Adrenal gland (tissue), 12 donors: ENCODE data around the gene ZNF311. TPM values are rescaled to one million over a fixed set of nuclear protein-coding genes. Genes with fewer than 3 reads are reported as not detected.
A peak's percentile ranks its signal among the peaks of the same experiment; 100 is the strongest.
"Not testable (repeated sequence)": the region's sequence is repeated elsewhere in the genome, so short reads cannot be mapped to it uniquely, and the experiment has no call there.

Experiments
- DNase-seq, 7 donors: peaks; one replicate each; pipeline ENCODE4 v3.0.0-alpha.2; 2019 to 2020
- H3K27ac ChIP-seq, 5 donors: fragments of 200-600 bp; sonication (generic) in 4 of 5; 1 replicate in 3 of 5; 2 replicates in 2 of 5; pipeline versions ENCODE4 v1.5.1 to v1.8.0; 2016 to 2020; ENCODE audit warnings: mild to moderate bottlenecking in 1 of 5
- H3K27me3 ChIP-seq: fragments of 200-600 bp; 2 replicates; pipeline ENCODE4 v1.8.0; 2021
- H3K36me3 ChIP-seq, 2 donors: fragments of 200-600 bp; replicated peaks in 1 of 2; 1 replicate in 1 of 2; 2 replicates in 1 of 2; pipeline versions ENCODE4 v1.5.1 to v1.8.0; 2018 to 2022
- H3K4me1 ChIP-seq, 2 donors: fragments of 200-600 bp; replicated peaks in 1 of 2; 1 replicate in 1 of 2; 2 replicates in 1 of 2; pipeline versions ENCODE4 v1.5.1 to v1.8.0; 2018 to 2021
- H3K4me3 ChIP-seq, 4 donors: fragments of 200-600 bp; sonication (generic) in 3 of 4; one replicate each; pipeline ENCODE4 v1.5.1; 2016 to 2018
- H3K9me3 ChIP-seq, 3 donors: fragments of 200-600 bp; sonication (generic) in 1 of 3; replicated peaks in 1 of 3; 1 replicate in 2 of 3; 2 replicates in 1 of 3; pipeline versions ENCODE4 v1.5.1 to v1.8.0; 2016 to 2021
- POLR2A ChIP-seq, 2 donors: fragments of 450-650 bp; IDR thresholded peaks; one replicate each; pipeline ENCODE4 v1.6.1; 2017; ENCODE audit warnings: antibody characterized with exemption in 2 of 2, mild to moderate bottlenecking in 2 of 2, moderate library complexity in 1 of 2
- WGBS, 4 donors: extraction: QIAGEN DNeasy Blood & Tissue Kit in 2 of 4; methylation state at CpG; one replicate each; pipeline versions ENCODE4 v1.1.5 to v1.1.7; 2013 to 2017; 5-methylcytosine and 5-hydroxymethylcytosine counted together
- intact Hi-C, 2 donors: fragments of 100-400 bp; cut with DNase I; formaldehyde crosslinking; loops; one replicate each; pipeline versions ENCODE4 v1.14.1 to v1.15.0; 2022 to 2023
- polyA plus RNA-seq, 3 donors: library from polyadenylated mRNA; stranded (reverse); fragments of 200-250 nt in 2 of 3; fragments of 350-450 nt in 1 of 3; fragmentation: Illumina TruSeq in 1 of 3; extraction: RNeasy Lipid Tissue Mini Kit (QIAGEN cat#74804) in 1 of 3; gene quantifications; one replicate each; pipeline ENCODE4 v1.2.3, GENCODE V29; 2013 to 2014
- total RNA-seq, 9 donors: library from RNA; depleted of rRNA in 4 of 9; stranded (reverse); fragments of >200 nt in 4 of 9; fragments of 120-200 nt in 1 of 9; fragmentation: NEBNext Ultra II Directional in 1 of 9; extraction: Animal tissue kit (Norgen Biotek cat#: 25700) in 1 of 9; gene quantifications; one replicate each; pipeline versions ENCODE4 v1.1.0 to v1.2.4, GENCODE V29; 2013 to 2023
- TF ChIP-seq, protein P1 (sequence below), 6 experiments: fragments of 450-650 bp in 4 of 6; fragments of 200-600 bp in 2 of 6; sonication (generic) in 1 of 6; IDR thresholded peaks; 1 replicate in 5 of 6; 2 replicates in 1 of 6; pipeline versions ENCODE4 v1.5.1 to v1.8.0; 2016 to 2021; ENCODE audit warnings: antibody characterized with exemption in 6 of 6, mild to moderate bottlenecking in 2 of 6, moderate library complexity in 1 of 6
- donor health status: healthy with polysubstance abuse.
- donor health status: Bipolar disorder and iron deficiency.
- donor health status: DM: yes; HTN: yes; CAD: no.
- donor health status: DM: no; HTN: no; CAD: no.
- donor health status: DM: no; HTN: no; CAD: no.
- donor health status: DM: yes; HTN: yes; CAD: no.

Gene ZNF311
- total and polyA plus RNA-seq, 12 donors = 0.41 to 2.7 (median 1.1) TPM; not detected in 2

DNA sequence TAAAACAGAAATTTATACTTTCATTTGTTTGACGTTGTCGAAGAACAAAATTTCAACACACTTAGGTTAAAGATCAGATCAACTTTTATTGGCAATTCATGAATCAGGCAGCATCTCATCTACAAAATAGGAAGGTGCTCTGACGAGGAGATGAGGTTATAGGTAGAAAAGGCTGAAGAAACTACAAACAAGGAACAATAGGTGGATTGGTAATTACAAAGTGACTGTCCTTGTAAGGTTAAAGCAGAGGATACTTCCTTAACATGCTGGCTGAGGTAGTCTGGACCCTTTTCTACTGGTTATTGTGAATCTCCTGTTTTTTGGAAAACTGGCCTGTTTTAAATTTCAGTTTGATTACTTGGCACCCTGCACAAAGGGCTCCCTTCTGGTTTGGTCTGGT, 48.8 kb downstream of the ZNF311 start:
- Histone ChIP-seq H3K9me3 (no peaks in the 10 kb centered on the region), H3K27me3 (peaks cover 9% of the 10 kb centered on the region), H3K4me3 (no peak overlapping the region), H3K4me1 (peaks cover 0 to 5% of the 10 kb centered on the region in 2 donors), H3K36me3 (no peaks in the 10 kb centered on the region), H3K27ac (no peak overlapping the region)
- 80 to 86% (median 85%) methylated on average over 3 of the region's 3 CpGs for WGBS, 4 donors
- intact Hi-C loops = no loop called here
- DNase-seq = no peak
- TF ChIP-seq, protein P1, sequence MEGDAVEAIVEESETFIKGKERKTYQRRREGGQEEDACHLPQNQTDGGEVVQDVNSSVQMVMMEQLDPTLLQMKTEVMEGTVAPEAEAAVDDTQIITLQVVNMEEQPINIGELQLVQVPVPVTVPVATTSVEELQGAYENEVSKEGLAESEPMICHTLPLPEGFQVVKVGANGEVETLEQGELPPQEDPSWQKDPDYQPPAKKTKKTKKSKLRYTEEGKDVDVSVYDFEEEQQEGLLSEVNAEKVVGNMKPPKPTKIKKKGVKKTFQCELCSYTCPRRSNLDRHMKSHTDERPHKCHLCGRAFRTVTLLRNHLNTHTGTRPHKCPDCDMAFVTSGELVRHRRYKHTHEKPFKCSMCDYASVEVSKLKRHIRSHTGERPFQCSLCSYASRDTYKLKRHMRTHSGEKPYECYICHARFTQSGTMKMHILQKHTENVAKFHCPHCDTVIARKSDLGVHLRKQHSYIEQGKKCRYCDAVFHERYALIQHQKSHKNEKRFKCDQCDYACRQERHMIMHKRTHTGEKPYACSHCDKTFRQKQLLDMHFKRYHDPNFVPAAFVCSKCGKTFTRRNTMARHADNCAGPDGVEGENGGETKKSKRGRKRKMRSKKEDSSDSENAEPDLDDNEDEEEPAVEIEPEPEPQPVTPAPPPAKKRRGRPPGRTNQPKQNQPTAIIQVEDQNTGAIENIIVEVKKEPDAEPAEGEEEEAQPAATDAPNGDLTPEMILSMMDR (IDR thresholded peaks at IDR 0.05) = no peak
- no peak for TF ChIP-seq POLR2A (IDR thresholded peaks at IDR 0.05)

DNA sequence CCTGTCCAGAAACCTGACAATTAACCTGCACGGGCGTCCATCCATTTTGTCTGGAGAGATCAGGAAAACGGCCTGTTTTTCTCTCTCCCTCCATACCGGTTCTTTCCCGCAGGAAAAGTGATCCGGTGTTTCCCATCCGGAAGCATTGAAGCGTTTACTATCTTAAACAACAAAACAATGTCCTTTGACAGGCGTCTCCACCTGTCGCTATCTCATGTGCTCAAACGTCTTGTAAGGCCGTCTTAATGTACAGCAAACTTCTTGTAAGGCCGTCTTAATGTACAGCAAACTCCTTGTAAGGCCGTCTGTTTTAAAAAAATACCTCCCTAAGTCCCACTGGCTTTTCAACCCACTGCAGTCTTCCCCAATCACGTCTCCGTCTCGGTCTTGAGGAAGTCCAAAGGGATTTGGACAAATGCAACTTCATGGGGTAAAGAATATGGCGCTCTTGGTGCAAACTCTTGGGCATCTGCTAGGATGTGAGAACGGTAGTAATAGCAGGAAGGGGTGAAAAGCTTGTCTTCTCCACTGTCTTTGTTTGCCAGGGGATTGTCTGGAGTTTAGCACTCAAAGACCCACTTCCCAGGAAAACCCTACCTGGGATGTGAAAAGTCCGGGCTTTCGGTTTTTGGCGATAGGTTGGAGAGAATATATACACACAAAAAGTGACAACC, 51.4 kb downstream of the ZNF311 start:
- Histone ChIP-seq H3K4me3 (peak overlapping the region in 1 of 4 donors; percentile 27), H3K9me3 (no peaks in the 10 kb centered on the region), H3K27me3 (peaks cover 9% of the 10 kb centered on the region), H3K4me1 (peaks cover 0 to 5% of the 10 kb centered on the region in 2 donors), H3K27ac (no peak overlapping the region), H3K36me3 (no peaks in the 10 kb centered on the region)
- no peak for DNase-seq
- WGBS, 4 donors = 4 to 10% (median 5%) methylated on average over 20 to 22 of the region's 22 CpGs
- intact Hi-C loops = no loop called here
- no peak for TF ChIP-seq POLR2A (IDR thresholded peaks at IDR 0.05)
- TF ChIP-seq, protein P1 (IDR thresholded peaks at IDR 0.05) = no peak

GRCh38 chr6:28953039-28953584, 52.0 kb downstream of the ZNF311 start:
- peak in 3 of 7 donors; percentile 30 to 69 (median 47) for DNase-seq
- peaks cover 9% of the 10 kb centered on the region for H3K27me3 ChIP-seq
- no peak overlapping the region for H3K27ac ChIP-seq
- no peak for TF ChIP-seq POLR2A (IDR thresholded peaks at IDR 0.05)
- TF ChIP-seq, protein P1 (IDR thresholded peaks at IDR 0.05) = no peak
- no peaks in the 10 kb centered on the region for H3K9me3 ChIP-seq
- intact Hi-C loops = no loop called here
- WGBS, 4 donors = 15 to 23% (median 19%) methylated on average over 13 of the region's 13 CpGs
- H3K4me3 ChIP-seq = peak overlapping the region in 1 of 4 donors; percentile 27
- H3K4me1 ChIP-seq = peaks cover 0 to 5% of the 10 kb centered on the region in 2 donors
- H3K36me3 ChIP-seq = no peaks in the 10 kb centered on the region

DNA sequence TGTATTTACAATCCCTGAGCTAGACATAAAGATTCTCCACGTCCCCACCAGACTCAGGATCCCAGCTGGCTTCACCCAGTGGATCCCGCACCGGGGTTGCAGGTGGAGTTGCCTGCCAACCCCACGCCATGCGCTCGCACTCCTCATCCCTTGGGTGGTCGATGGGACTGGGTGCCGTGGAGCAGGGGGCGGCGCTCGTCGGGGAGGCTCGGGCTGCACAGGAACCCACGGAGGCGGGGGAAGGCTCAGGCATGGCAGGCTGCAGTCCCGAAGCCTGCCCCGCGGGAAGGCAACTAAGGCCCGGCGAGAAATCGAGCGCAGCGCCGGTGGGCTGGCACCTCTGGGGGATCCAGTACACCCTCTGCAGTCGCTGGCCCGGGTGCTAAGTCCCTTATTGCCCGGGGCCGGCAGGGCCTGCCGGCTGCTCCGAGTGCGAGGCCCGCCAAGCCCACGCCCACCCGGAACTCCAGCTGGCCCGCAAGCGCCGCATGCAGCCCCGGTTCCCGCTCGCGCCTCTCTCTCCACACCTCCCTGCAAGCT, 55.4 kb downstream of the ZNF311 start:
- H3K4me1 ChIP-seq, intact Hi-C loops, H3K36me3 ChIP-seq, H3K4me3 ChIP-seq, H3K27me3 ChIP-seq, DNase-seq, H3K9me3 ChIP-seq, H3K27ac ChIP-seq: not testable (repeated sequence)
- WGBS, 4 donors = 90 to 96% (median 96%) methylated on average over 24 to 38 of the region's 41 CpGs
